ENCODE results near the gene TRIM41. TPM values are rescaled to one million over a fixed set of nuclear protein-coding genes. Genes with fewer than 3 reads are reported as not detected.
A peak's percentile ranks its signal among the peaks of the same experiment; 100 is the strongest.

TRIM41 gene
- total and polyA plus RNA-seq, 2 of the 13 experiments (the other 11 are each of a cell fraction or from before 2014, with no cell fraction given): 10.2 to 16.7 TPM

DNA sequence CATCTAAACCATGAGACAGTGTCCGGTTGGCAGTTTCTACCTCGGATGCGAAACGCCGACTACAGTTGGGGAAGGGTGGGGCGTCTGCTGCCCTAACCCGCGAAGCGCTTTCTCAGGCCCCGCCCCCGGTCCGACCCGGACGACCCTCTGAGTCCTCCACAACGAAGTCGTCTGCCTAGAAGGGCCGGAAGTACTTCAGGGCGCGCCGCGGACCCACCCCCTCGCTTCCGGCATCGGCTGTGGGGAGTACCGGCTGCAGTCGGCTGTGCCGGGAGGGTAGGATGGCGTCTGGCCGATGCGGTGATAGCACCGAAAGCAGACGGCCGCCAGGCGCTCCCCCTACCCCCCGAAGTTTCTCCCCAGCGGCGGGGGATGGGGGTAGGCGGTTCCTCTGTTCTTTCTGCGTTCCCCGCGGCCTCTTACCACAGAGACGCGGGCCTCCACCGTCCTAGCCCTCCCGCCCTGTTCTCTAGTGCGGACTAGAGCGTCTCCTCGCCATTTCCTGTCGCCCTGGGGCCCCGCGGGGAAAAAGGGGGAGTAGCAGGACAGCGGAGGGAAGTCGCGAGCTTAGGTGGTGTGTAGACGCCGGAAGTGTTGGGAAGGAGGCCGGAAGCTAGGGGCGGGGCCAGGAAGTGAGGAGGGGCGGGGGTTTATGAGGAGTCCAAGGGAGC is at the start of gene TRIM41 (continued):
- TF ChIP-seq ZNF124 (CRISPR knock-in tag; IDR thresholded peaks at IDR 0.05) (no peak), ARID2 (CRISPR knock-in tag; IDR thresholded peaks at IDR 0.05; ENCODE audit: borderline replicate concordance) (no peak), ZNF766 (CRISPR knock-in tag; IDR thresholded peaks at IDR 0.05; ENCODE audit: borderline replicate concordance) (0 out of 2 replicates have a peak, but pooled peaks have one; percentile 25), EHMT2 (IDR thresholded peaks at IDR 0.05; ENCODE audit: borderline replicate concordance, low read depth, low read length) (no peak), ZNF431 (CRISPR knock-in tag; IDR thresholded peaks at IDR 0.05; ENCODE audit: borderline replicate concordance, low read depth) (no peak), CC2D1A (CRISPR knock-in tag; IDR thresholded peaks at IDR 0.05) (no peak), ZKSCAN1 (IDR thresholded peaks at IDR 0.05; ENCODE audit: low read length) (no peak), ZBTB3 (CRISPR knock-in tag; IDR thresholded peaks at IDR 0.05; ENCODE audit: borderline replicate concordance, low read depth) (no peak), HDAC1 (CRISPR knock-in tag; IDR thresholded peaks at IDR 0.05) (peak; percentile 95), ELF3 (CRISPR knock-in tag; IDR thresholded peaks at IDR 0.05) (peak; percentile 78), ZNF777 (CRISPR knock-in tag; IDR thresholded peaks at IDR 0.05) (no peak), CCAR2 (optimal IDR thresholded peaks at IDR 0.05; ENCODE audit: low read depth, low read length) (no peak), IKZF1 (IDR thresholded peaks at IDR 0.05) (no peak), TSC22D2 (CRISPR knock-in tag; IDR thresholded peaks at IDR 0.05; ENCODE audit: borderline replicate concordance) (no peak), SMAD1 (CRISPR knock-in tag; IDR thresholded peaks at IDR 0.05; ENCODE audit: borderline replicate concordance, low read depth) (peak; percentile 94), ZNF720 (CRISPR knock-in tag; IDR thresholded peaks at IDR 0.05) (no peak), ARNTL (CRISPR knock-in tag; IDR thresholded peaks at IDR 0.05) (no peak; the same call in 1 of the 2 replicates)
- TF ChIP-seq, protein P1, sequence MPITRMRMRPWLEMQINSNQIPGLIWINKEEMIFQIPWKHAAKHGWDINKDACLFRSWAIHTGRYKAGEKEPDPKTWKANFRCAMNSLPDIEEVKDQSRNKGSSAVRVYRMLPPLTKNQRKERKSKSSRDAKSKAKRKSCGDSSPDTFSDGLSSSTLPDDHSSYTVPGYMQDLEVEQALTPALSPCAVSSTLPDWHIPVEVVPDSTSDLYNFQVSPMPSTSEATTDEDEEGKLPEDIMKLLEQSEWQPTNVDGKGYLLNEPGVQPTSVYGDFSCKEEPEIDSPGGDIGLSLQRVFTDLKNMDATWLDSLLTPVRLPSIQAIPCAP (CRISPR knock-in tag; IDR thresholded peaks at IDR 0.05; ENCODE audit: low read depth): no peak
- TF ChIP-seq, protein P2, sequence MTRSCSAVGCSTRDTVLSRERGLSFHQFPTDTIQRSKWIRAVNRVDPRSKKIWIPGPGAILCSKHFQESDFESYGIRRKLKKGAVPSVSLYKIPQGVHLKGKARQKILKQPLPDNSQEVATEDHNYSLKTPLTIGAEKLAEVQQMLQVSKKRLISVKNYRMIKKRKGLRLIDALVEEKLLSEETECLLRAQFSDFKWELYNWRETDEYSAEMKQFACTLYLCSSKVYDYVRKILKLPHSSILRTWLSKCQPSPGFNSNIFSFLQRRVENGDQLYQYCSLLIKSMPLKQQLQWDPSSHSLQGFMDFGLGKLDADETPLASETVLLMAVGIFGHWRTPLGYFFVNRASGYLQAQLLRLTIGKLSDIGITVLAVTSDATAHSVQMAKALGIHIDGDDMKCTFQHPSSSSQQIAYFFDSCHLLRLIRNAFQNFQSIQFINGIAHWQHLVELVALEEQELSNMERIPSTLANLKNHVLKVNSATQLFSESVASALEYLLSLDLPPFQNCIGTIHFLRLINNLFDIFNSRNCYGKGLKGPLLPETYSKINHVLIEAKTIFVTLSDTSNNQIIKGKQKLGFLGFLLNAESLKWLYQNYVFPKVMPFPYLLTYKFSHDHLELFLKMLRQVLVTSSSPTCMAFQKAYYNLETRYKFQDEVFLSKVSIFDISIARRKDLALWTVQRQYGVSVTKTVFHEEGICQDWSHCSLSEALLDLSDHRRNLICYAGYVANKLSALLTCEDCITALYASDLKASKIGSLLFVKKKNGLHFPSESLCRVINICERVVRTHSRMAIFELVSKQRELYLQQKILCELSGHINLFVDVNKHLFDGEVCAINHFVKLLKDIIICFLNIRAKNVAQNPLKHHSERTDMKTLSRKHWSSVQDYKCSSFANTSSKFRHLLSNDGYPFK (CRISPR knock-in tag; IDR thresholded peaks at IDR 0.05; ENCODE audit: borderline replicate concordance): peak; percentile 97
- TF ChIP-seq, protein P3, sequence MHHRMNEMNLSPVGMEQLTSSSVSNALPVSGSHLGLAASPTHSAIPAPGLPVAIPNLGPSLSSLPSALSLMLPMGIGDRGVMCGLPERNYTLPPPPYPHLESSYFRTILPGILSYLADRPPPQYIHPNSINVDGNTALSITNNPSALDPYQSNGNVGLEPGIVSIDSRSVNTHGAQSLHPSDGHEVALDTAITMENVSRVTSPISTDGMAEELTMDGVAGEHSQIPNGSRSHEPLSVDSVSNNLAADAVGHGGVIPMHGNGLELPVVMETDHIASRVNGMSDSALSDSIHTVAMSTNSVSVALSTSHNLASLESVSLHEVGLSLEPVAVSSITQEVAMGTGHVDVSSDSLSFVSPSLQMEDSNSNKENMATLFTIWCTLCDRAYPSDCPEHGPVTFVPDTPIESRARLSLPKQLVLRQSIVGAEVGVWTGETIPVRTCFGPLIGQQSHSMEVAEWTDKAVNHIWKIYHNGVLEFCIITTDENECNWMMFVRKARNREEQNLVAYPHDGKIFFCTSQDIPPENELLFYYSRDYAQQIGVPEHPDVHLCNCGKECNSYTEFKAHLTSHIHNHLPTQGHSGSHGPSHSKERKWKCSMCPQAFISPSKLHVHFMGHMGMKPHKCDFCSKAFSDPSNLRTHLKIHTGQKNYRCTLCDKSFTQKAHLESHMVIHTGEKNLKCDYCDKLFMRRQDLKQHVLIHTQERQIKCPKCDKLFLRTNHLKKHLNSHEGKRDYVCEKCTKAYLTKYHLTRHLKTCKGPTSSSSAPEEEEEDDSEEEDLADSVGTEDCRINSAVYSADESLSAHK (CRISPR knock-in tag; IDR thresholded peaks at IDR 0.05; ENCODE audit: borderline replicate concordance): no peak
- TF ChIP-seq, protein P4, sequence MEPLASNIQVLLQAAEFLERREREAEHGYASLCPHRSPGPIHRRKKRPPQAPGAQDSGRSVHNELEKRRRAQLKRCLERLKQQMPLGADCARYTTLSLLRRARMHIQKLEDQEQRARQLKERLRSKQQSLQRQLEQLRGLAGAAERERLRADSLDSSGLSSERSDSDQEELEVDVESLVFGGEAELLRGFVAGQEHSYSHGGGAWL (CRISPR knock-in tag; IDR thresholded peaks at IDR 0.05): no peak
- TF ChIP-seq, protein P5, sequence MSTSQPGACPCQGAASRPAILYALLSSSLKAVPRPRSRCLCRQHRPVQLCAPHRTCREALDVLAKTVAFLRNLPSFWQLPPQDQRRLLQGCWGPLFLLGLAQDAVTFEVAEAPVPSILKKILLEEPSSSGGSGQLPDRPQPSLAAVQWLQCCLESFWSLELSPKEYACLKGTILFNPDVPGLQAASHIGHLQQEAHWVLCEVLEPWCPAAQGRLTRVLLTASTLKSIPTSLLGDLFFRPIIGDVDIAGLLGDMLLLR (CRISPR knock-in tag; IDR thresholded peaks at IDR 0.05): 0 out of 2 replicates have a peak, but pooled peaks have one; percentile 48
